Measurements from ENCODE around the gene SLC25A40.
A peak's percentile ranks its signal among the peaks of the same experiment; 100 is the strongest.
"Not testable (repeated sequence)": the region's sequence is repeated elsewhere in the genome, so short reads cannot be mapped to it uniquely, and the experiment has no call there.

Gene SLC25A40

GRCh38 chr7:87876040-87876868 is at the start of gene SLC25A40, which contains the start of gene DBF4:
TSS of gene SLC25A40 (minus strand) at chr7:87876360. CDS start at chr7:87858727, 17,633 bp downstream.
TSS of gene DBF4 (plus strand) at chr7:87876493. CDS start at chr7:87876733, 240 bp downstream.
- no peak for TF ChIP-seq TOX (CRISPR knock-in tag; IDR thresholded peaks at IDR 0.05; ENCODE audit: borderline replicate concordance)
- TF ChIP-seq ZNF70 (CRISPR knock-in tag; IDR thresholded peaks at IDR 0.05), result peak; percentile 75; the same call in 1 of the 2 replicates
- TF ChIP-seq ZFP3 (CRISPR knock-in tag; IDR thresholded peaks at IDR 0.05), result peak; percentile 21; the same call in 1 of the 2 replicates
- peak; percentile 66; the same call in 1 of the 2 replicates for TF ChIP-seq SNAI2 (CRISPR knock-in tag; IDR thresholded peaks at IDR 0.05)
- no peak for TF ChIP-seq ESRRG (CRISPR knock-in tag; IDR thresholded peaks at IDR 0.05)
- no peak for TF ChIP-seq ZNF565 (CRISPR knock-in tag; conservative IDR thresholded peaks at IDR 0.05; ENCODE audit: low read depth)
- TF ChIP-seq CSRNP3 (CRISPR knock-in tag; IDR thresholded peaks at IDR 0.05), result no peak
- 0 out of 2 replicates have a peak, but pooled peaks have one; percentile 30 for TF ChIP-seq CSDC2 (CRISPR knock-in tag; IDR thresholded peaks at IDR 0.05)
- TF ChIP-seq TSHZ2 (CRISPR knock-in tag; IDR thresholded peaks at IDR 0.05), result peak; percentile 91
- no peak for TF ChIP-seq GLIS3 (CRISPR knock-in tag; IDR thresholded peaks at IDR 0.05)
- peak; percentile 90 for ATAC-seq

- ATAC-seq, result not testable (repeated sequence)
These were observed 46.7 kb upstream of the SLC25A40 start for GRCh38 chr7:87922759-87923395.

- TF ChIP-seq GLIS3 (CRISPR knock-in tag; IDR thresholded peaks at IDR 0.05) (no peak), TCF4 (CRISPR knock-in tag; IDR thresholded peaks at IDR 0.05; ENCODE audit: borderline replicate concordance) (no peak), CSDC2 (CRISPR knock-in tag; IDR thresholded peaks at IDR 0.05) (no peak), PATZ1 (CRISPR knock-in tag; IDR thresholded peaks at IDR 0.05; ENCODE audit: borderline replicate concordance) (no peak), ZC3H10 (CRISPR knock-in tag; IDR thresholded peaks at IDR 0.05) (no peak)
- ATAC-seq, result no peak
These were observed 44.4 kb upstream of the SLC25A40 start for GRCh38 chr7:87920578-87920977.

GRCh38 chr7:87919875-87920274 is 43.7 kb upstream of the SLC25A40 start:
- TF ChIP-seq ZFP3 (CRISPR knock-in tag; IDR thresholded peaks at IDR 0.05) (no peak), CSDC2 (CRISPR knock-in tag; IDR thresholded peaks at IDR 0.05) (no peak), POU6F1 (CRISPR knock-in tag; IDR thresholded peaks at IDR 0.05; ENCODE audit: borderline replicate concordance, low read depth) (no peak), RARB (CRISPR knock-in tag; IDR thresholded peaks at IDR 0.05) (no peak), OSR1 (CRISPR knock-in tag; IDR thresholded peaks at IDR 0.05) (no peak), GLIS3 (CRISPR knock-in tag; IDR thresholded peaks at IDR 0.05) (no peak), ZC3H10 (CRISPR knock-in tag; IDR thresholded peaks at IDR 0.05) (no peak), ARNTL (CRISPR knock-in tag; IDR thresholded peaks at IDR 0.05; ENCODE audit: borderline replicate concordance, low read depth) (no peak), TCF4 (CRISPR knock-in tag; IDR thresholded peaks at IDR 0.05; ENCODE audit: borderline replicate concordance) (no peak)
- ATAC-seq, result no peak

All from SK-N-SH treated with all-trans-retinoic acid at 6 μM for 48 hours (cell line).